Effector CD4-positive, alpha-beta T cell (primary cell): Measurements from ENCODE around the gene UBA6.
A peak's percentile ranks its signal among the peaks of the same experiment; 100 is the strongest.
"Not testable (repeated sequence)": the region's sequence is repeated elsewhere in the genome, so short reads cannot be mapped to it uniquely, and the experiment has no call there.

Experiments used
- DNase-seq: peaks from one replicate; pipeline ENCODE4 v3.0.0-alpha.2; 2020
- total RNA-seq: gene quantifications from one replicate; lab custom pipeline; 2026; lab: John Stamatoyannopoulos, UW

The UBA6 gene
- 79.0 reads per million, percentile 78 among the genes with 10 or more reads in this experiment for total RNA-seq

- DNase-seq = peak; percentile 92
Observed at GRCh38 chr4:67700738-67701516, at the start of gene UBA6. Gene UBA6, minus strand, starts transcription at chr4:67701155. Its CDS starts 36 bp downstream, at chr4:67701119.

- DNase-seq = no peak
Observed at GRCh38 chr4:67750691-67751090, 49.7 kb upstream of the UBA6 start.

GRCh38 chr4:67749286-67749685, 48.3 kb upstream of the UBA6 start:
- DNase-seq = no peak

- no peak for DNase-seq
Observed at GRCh38 chr4:67746797-67747495, 46.0 kb upstream of the UBA6 start.

- no peak for DNase-seq
Observed at GRCh38 chr4:67744561-67745283, 43.8 kb upstream of the UBA6 start.

- no peak for DNase-seq
Observed at GRCh38 chr4:67743194-67743593, 42.2 kb upstream of the UBA6 start.

- DNase-seq = no peak
Observed at GRCh38 chr4:67736262-67736661, 35.3 kb upstream of the UBA6 start.

- no peak for DNase-seq
Observed at GRCh38 chr4:67735325-67735724, 34.4 kb upstream of the UBA6 start.

GRCh38 chr4:67730511-67730910, 29.6 kb upstream of the UBA6 start:
- DNase-seq = not testable (repeated sequence)

GRCh38 chr4:67727124-67727850, 26.3 kb upstream of the UBA6 start:
- no peak for DNase-seq

GRCh38 chr4:67725981-67726380, 25.0 kb upstream of the UBA6 start:
- DNase-seq = no peak

- DNase-seq = no peak
Observed at GRCh38 chr4:67725132-67725531, 24.2 kb upstream of the UBA6 start.

- DNase-seq = no peak
Observed at GRCh38 chr4:67723949-67724348, 23.0 kb upstream of the UBA6 start.

GRCh38 chr4:67723341-67723740, 22.4 kb upstream of the UBA6 start:
- DNase-seq = no peak

- DNase-seq = no peak
Observed at GRCh38 chr4:67721770-67722597, 21.0 kb upstream of the UBA6 start.

GRCh38 chr4:67721315-67721769, 20.4 kb upstream of the UBA6 start:
- DNase-seq = no peak

- DNase-seq = no peak
Observed at GRCh38 chr4:67719953-67720617, 19.1 kb upstream of the UBA6 start.

- DNase-seq = no peak
Observed at GRCh38 chr4:67718848-67719247, 17.9 kb upstream of the UBA6 start.

GRCh38 chr4:67717586-67717985, 16.6 kb upstream of the UBA6 start:
- no peak for DNase-seq

- DNase-seq = no peak
Observed at GRCh38 chr4:67714955-67715354, 14.0 kb upstream of the UBA6 start.

GRCh38 chr4:67714248-67714583, 13.3 kb upstream of the UBA6 start:
- no peak for DNase-seq
